Kidney (tissue), 14 donors: ENCODE results near the gene VAV2. TPM values are rescaled to one million over a fixed set of nuclear protein-coding genes. Genes with fewer than 3 reads are reported as not detected.

Source experiments
- DNase-seq, 5 donors: peaks; one replicate each; pipeline ENCODE4 v3.0.0-alpha.2; 2013 to 2020
- FAIRE-seq: peaks from 2 replicates; lab custom pipeline; 2012; peaks lifted over from hg19 to GRCh38; lab: Jason Lieb, UNC
- H3K27ac ChIP-seq, 2 donors: one replicate each; pipeline ENCODE4 v1.7.0; 2013; ENCODE audit warnings: low read depth in 2 of 2, low read length in 2 of 2, inconsistent platforms in 1 of 2
- H3K27me3 ChIP-seq: one replicate; pipeline ENCODE4 v1.7.1; 2013; ENCODE audit warnings: low read length, inconsistent platforms; ENCODE audit not compliant: control insufficient read depth, insufficient read depth
- H3K36me3 ChIP-seq, 3 donors: one replicate each; pipeline versions ENCODE4 v1.7.0 to v1.7.1; 2013; ENCODE audit warnings: low read length in 3 of 3, control low read depth in 1 of 3, inconsistent platforms in 1 of 3; ENCODE audit not compliant: insufficient read depth in 3 of 3, control insufficient read depth in 2 of 3
- H3K4me1 ChIP-seq, 3 donors: one replicate each; pipeline versions ENCODE4 v1.7.0 to v1.7.1; 2013; ENCODE audit warnings: low read length in 3 of 3, inconsistent platforms in 1 of 3, low read depth in 1 of 3; ENCODE audit not compliant: control insufficient read depth in 2 of 3, insufficient read depth in 2 of 3
- H3K4me3 ChIP-seq, 3 donors: one replicate each; pipeline versions ENCODE4 v1.7.0 to v1.8.1; 2013; ENCODE audit warnings: low read length in 3 of 3, control low read depth in 1 of 3, inconsistent platforms in 1 of 3
- H3K9ac ChIP-seq, 3 donors: one replicate each; pipeline versions ENCODE4 v1.7.0 to v1.7.1; 2013; ENCODE audit warnings: low read length in 3 of 3, control low read depth in 1 of 3, inconsistent platforms in 1 of 3
- H3K9me3 ChIP-seq, 3 donors: one replicate each; pipeline versions ENCODE4 v1.7.0 to v1.7.1; 2013; ENCODE audit warnings: low read length in 3 of 3, control low read depth in 1 of 3, inconsistent platforms in 1 of 3; ENCODE audit not compliant: control insufficient read depth in 2 of 3, insufficient read depth in 1 of 3
- CTCF ChIP-seq: IDR thresholded peaks from 3 replicates; pipeline ENCODE4 v1.5.1; 2012; ENCODE audit warnings: mild to moderate bottlenecking, moderate library complexity, borderline replicate concordance; ENCODE audit not compliant: insufficient read depth; ENCODE audit errors: extremely low read depth
- intact Hi-C: fragments of 100-400 bp; cut with DNase I; formaldehyde crosslinking; loops from one replicate; pipeline ENCODE4 v1.11.1; 2022
- polyA plus RNA-seq: library from polyadenylated mRNA; stranded (reverse); fragments of 350-450 nt; fragmentation: Illumina TruSeq; extraction: RNeasy Lipid Tissue Mini Kit (QIAGEN cat#74804); gene quantifications from one replicate; pipeline ENCODE4 v1.2.3, GENCODE V29; 2014; ENCODE audit warnings: low read depth, low replicate concordance; ENCODE audit not compliant: insufficient read depth
- total RNA-seq: library from RNA; stranded (reverse); fragmentation: NEBNext Ultra II Directional; extraction: Animal tissue kit (Norgen Biotek cat#: 25700); gene quantifications from one replicate; pipeline ENCODE4 v1.2.1, GENCODE V29; 2021
- donor health status: control.
- donor health status: control.
- donor health status: control.
- donor health status: control.
- donor health status: control.
- donor health status: DM: yes; HTN: yes; CAD: no.
- donor health status: Normal renal cell carcinoma (clear cell type).

VAV2 gene
- total and polyA plus RNA-seq, 2 donors from 2014 or later = 22.3 to 47.1 TPM

GRCh38 chr9:134005381-134005780 lies 13.3 kb upstream of the VAV2 start:
- intact Hi-C loops = no loop called here
- DNase-seq (peak in 1 of 5 donors; percentile 38), FAIRE-seq (no peak)
- Histone ChIP-seq H3K36me3 (no peaks in the 10 kb centered on the region), H3K4me3 (no peak overlapping the region), H3K27ac (no peak overlapping the region), H3K9ac (no peak overlapping the region), H3K27me3 (no peaks in the 10 kb centered on the region), H3K4me1 (no peaks in the 10 kb centered on the region), H3K9me3 (no peaks in the 10 kb centered on the region)
- TF ChIP-seq CTCF = no peak

- TF ChIP-seq CTCF = no peak
- no peak for FAIRE-seq
- intact Hi-C loops = no loop called here
- peak in 1 of 5 donors; percentile 66 for DNase-seq
- Histone ChIP-seq H3K9me3 (no peaks in the 10 kb centered on the region), H3K27ac (no peak overlapping the region), H3K27me3 (no peaks in the 10 kb centered on the region), H3K36me3 (no peaks in the 10 kb centered on the region), H3K9ac (no peak overlapping the region), H3K4me3 (no peak overlapping the region), H3K4me1 (no peaks in the 10 kb centered on the region)
Observed at GRCh38 chr9:134004881-134005280, 12.8 kb upstream of the VAV2 start.

- Histone ChIP-seq H3K4me1 (no peaks in the 10 kb centered on the region), H3K9ac (no peak overlapping the region), H3K36me3 (no peaks in the 10 kb centered on the region), H3K27me3 (no peaks in the 10 kb centered on the region), H3K4me3 (no peak overlapping the region), H3K9me3 (no peaks in the 10 kb centered on the region), H3K27ac (no peak overlapping the region)
- intact Hi-C loops = no loop called here
- no peak for FAIRE-seq
- peak in 1 of 5 donors; percentile 51 for DNase-seq
- no peak for TF ChIP-seq CTCF
Observed at GRCh38 chr9:134004131-134004873, 12.2 kb upstream of the VAV2 start.
